ENCODE measurements around the gene POTEE. TPM values are rescaled to one million over a fixed set of nuclear protein-coding genes. Genes with fewer than 3 reads are reported as not detected.
"Not testable (repeated sequence)": the region's sequence is repeated elsewhere in the genome, so short reads cannot be mapped to it uniquely, and the experiment has no call there.

POTEE gene
- total RNA-seq: under 1 TPM in 1 of 2 donors, not detected in 1; 0.16 TPM

GRCh38 chr2:131209030-131209772, at the start of gene POTEE:
TSS of gene POTEE (plus strand) at chr2:131209536. CDS start at chr2:131218403, 8,867 bp downstream.
- DNase-seq (ENCODE audit: low spot score); H3K4me3 ChIP-seq; H3K9me3 ChIP-seq; H3K36me3 ChIP-seq; H3K27me3 ChIP-seq; H3K27ac ChIP-seq; H3K4me1 ChIP-seq: not testable (repeated sequence)

DNA sequence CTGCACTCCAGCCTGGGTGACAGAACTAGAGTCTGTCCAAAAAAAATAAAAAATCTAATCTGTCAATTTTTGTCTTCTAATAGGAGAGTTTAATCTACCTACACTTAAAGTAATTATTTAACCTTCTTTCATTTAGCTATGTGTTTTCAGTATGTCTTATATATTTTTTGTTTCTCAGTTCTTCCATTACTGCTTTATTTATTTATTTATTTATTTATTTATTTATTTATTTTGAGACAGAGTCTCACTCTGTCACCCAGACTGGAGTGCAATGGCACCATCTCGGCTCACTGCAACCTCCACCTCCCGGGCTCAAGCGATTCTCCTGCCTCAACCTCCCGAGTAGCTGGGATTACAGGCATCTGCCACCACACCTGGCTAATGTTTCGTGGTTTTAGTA, 43.8 kb upstream of the POTEE start:
- H3K27ac ChIP-seq; H3K36me3 ChIP-seq; H3K9me3 ChIP-seq; H3K4me3 ChIP-seq; H3K4me1 ChIP-seq; H3K27me3 ChIP-seq; DNase-seq (ENCODE audit: low spot score): not testable (repeated sequence)

GRCh38 chr2:131168538-131168937, 40.8 kb upstream of the POTEE start:
- H3K36me3 ChIP-seq: no peaks in the 10 kb centered on the region

GRCh38 chr2:131178050-131178449, 31.3 kb upstream of the POTEE start:
- not testable (repeated sequence) for H3K27ac ChIP-seq; H3K36me3 ChIP-seq; H3K27me3 ChIP-seq; DNase-seq (ENCODE audit: low spot score); H3K4me1 ChIP-seq; H3K9me3 ChIP-seq; H3K4me3 ChIP-seq

More at GRCh38 chr2:131168538-131168937, 40.8 kb upstream of the POTEE start:
- Histone ChIP-seq H3K4me3 (no peak overlapping the region), H3K27ac (no peak overlapping the region), H3K9me3 (no peaks in the 10 kb centered on the region), H3K4me1 (no peaks in the 10 kb centered on the region), H3K27me3 (no peaks in the 10 kb centered on the region)
- TF ChIP-seq, protein P1, sequence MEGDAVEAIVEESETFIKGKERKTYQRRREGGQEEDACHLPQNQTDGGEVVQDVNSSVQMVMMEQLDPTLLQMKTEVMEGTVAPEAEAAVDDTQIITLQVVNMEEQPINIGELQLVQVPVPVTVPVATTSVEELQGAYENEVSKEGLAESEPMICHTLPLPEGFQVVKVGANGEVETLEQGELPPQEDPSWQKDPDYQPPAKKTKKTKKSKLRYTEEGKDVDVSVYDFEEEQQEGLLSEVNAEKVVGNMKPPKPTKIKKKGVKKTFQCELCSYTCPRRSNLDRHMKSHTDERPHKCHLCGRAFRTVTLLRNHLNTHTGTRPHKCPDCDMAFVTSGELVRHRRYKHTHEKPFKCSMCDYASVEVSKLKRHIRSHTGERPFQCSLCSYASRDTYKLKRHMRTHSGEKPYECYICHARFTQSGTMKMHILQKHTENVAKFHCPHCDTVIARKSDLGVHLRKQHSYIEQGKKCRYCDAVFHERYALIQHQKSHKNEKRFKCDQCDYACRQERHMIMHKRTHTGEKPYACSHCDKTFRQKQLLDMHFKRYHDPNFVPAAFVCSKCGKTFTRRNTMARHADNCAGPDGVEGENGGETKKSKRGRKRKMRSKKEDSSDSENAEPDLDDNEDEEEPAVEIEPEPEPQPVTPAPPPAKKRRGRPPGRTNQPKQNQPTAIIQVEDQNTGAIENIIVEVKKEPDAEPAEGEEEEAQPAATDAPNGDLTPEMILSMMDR (IDR thresholded peaks at IDR 0.05): no peak
- no peak for DNase-seq (ENCODE audit: low spot score)

DNA sequence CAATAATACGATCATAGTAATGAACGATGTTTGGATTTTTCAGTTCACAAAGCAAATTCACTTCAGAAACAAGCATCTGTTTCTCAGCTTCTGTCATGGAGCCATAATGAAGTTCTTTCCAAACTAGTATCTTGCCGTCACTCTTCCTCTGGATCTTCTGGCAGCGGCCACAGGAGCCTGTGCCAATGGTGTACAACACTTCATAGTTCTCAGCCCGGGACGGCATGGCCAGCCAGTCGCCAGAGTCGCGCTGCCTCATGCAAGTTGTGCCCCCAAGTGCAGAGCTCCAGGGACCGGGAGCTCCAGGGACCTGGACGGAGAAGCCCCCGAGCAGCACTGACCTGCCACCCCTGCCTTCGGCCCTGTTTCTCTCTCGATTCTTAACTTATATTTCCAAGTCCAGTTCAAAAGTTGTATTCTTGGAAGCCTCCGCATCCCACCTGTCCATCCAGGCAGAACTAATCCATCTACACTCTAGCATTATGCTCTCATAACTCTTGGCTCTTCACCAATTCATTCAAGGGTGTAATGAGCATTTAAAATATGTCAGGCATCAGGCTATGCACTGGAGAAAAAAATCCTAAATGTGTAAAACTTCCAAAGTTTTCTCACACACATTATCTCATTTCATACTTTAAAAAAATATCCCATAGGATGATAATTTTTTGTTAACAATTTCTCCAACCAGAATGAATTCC, 30.5 kb upstream of the POTEE start:
- not testable (repeated sequence) for H3K36me3 ChIP-seq; H3K4me1 ChIP-seq; H3K27ac ChIP-seq; H3K9me3 ChIP-seq; H3K27me3 ChIP-seq; H3K4me3 ChIP-seq; DNase-seq (ENCODE audit: low spot score)

DNA sequence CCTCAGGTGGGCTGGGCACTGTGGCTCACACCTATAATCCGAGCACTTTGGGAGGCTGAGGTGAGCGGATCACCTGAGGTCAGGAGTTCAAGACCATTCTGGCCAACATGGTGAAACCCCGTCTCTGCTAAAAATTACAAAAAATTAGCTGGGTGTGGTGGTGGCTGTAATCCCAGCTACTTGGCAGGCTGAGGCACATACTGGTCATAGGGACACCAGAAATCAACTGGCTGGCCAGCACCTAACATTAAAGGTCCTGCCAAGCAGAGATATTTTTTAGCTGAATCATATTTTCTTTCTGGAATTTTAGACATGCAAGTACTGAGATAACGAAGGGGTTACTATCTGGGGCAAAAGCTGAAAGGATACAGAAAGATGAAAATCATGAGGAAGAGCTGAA, 27.9 kb upstream of the POTEE start:
- H3K4me3 ChIP-seq; H3K9me3 ChIP-seq; DNase-seq (ENCODE audit: low spot score); H3K4me1 ChIP-seq; H3K36me3 ChIP-seq; H3K27ac ChIP-seq; H3K27me3 ChIP-seq: not testable (repeated sequence)

DNA sequence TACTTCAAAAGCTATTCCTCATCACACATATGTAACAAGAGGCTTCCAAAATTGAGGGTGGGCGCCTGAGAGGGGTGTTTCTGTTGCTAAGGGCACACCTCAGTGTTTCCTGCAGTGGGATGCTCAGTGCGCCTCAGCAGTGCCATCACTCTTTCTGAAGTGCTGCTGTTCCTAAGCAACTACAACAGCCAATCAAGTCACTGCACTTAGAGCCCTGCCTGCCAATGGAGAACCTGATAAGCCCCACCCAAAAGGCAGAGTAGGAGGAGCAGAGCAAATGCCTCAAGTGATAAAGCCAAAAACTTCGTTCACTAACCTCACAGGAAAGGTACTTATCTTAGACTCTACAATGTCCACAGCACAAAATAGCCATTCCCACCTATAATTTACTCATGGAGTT, 15.9 kb upstream of the POTEE start:
- H3K36me3 ChIP-seq; H3K27me3 ChIP-seq; H3K4me3 ChIP-seq; H3K4me1 ChIP-seq; H3K9me3 ChIP-seq; DNase-seq (ENCODE audit: low spot score); H3K27ac ChIP-seq: not testable (repeated sequence)

GRCh38 chr2:131196186-131196585, 13.2 kb upstream of the POTEE start:
- H3K4me3 ChIP-seq; H3K9me3 ChIP-seq; H3K4me1 ChIP-seq; H3K36me3 ChIP-seq; H3K27me3 ChIP-seq; H3K27ac ChIP-seq; DNase-seq (ENCODE audit: low spot score): not testable (repeated sequence)

GRCh38 chr2:131201098-131201497, 8.2 kb upstream of the POTEE start:
- no peak for DNase-seq (ENCODE audit: low spot score)
- no peaks in the 10 kb centered on the region for H3K36me3 ChIP-seq
- no peak overlapping the region for H3K27ac ChIP-seq
- TF ChIP-seq, protein P1 (IDR thresholded peaks at IDR 0.05): no peak
- no peak overlapping the region for H3K4me3 ChIP-seq
- H3K4me1 ChIP-seq: no peaks in the 10 kb centered on the region
- H3K27me3 ChIP-seq: no peaks in the 10 kb centered on the region
- no peaks in the 10 kb centered on the region for H3K9me3 ChIP-seq

- DNase-seq (ENCODE audit: low spot score); H3K36me3 ChIP-seq; H3K4me3 ChIP-seq; H3K27me3 ChIP-seq; H3K4me1 ChIP-seq; H3K9me3 ChIP-seq; H3K27ac ChIP-seq: not testable (repeated sequence)
These were observed 1.5 kb upstream of the POTEE start for GRCh38 chr2:131207839-131208238.

DNA sequence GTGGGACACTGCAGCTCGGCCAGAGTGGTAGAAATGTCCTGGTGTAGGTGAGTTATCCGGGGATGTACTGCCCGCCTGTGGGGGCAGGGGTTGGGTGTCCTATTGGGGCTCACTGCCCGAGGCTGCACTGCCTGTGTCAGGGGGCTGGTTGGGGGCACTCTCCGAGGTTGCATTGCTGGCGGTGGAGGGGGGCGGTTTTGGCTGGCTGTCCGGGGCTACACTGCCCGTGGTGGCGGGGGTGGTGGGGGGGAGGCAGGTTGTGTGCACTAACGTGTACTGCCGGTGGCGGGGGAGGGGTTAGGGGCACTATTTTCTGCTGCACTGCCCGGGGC, 403 bp downstream of the POTEE start:
- not testable (repeated sequence) for H3K27ac ChIP-seq; H3K36me3 ChIP-seq; H3K9me3 ChIP-seq; H3K27me3 ChIP-seq; DNase-seq (ENCODE audit: low spot score); H3K4me3 ChIP-seq; H3K4me1 ChIP-seq

- H3K4me3 ChIP-seq; H3K36me3 ChIP-seq; H3K4me1 ChIP-seq; H3K27me3 ChIP-seq; DNase-seq (ENCODE audit: low spot score); H3K27ac ChIP-seq; H3K9me3 ChIP-seq: not testable (repeated sequence)
These were observed 1.3 kb downstream of the POTEE start for GRCh38 chr2:131210434-131211211.

All from right atrium auricular region (tissue), 2 donors.